ENCODE results near the gene OR52B4. TPM values are rescaled to one million over a fixed set of nuclear protein-coding genes. Genes with fewer than 3 reads are reported as not detected.
"Not testable (repeated sequence)": the region's sequence is repeated elsewhere in the genome, so short reads cannot be mapped to it uniquely, and the experiment has no call there.

Gene OR52B4
- total RNA-seq, 1 donor from 2014 or later: not detected

DNA sequence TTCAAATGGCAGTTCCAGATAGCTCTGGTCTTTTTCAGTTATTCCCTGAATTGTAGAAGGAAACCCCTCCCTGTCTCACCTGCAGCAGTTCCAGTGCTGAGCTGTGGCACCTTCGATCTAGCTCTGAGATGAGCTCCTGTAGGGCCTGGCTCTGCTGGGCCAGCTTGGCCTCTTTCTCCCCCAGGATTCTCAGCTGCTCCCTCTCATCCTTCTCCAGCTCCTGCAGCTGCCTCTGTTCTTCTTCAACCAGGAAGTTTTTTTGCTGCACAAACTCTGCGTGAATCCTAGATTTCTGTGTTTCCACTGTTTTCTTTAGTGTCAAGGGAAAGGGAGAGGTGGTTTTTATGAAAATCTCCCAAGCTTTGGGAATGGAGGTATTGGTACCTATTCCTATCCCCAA, 20.0 kb upstream of the OR52B4 start:
- peaks cover 41 to 68% of the 10 kb centered on the region in 2 donors for H3K36me3 ChIP-seq
- intact Hi-C loops (cut with DNase I): no loop called here
- TF ChIP-seq, protein P1, sequence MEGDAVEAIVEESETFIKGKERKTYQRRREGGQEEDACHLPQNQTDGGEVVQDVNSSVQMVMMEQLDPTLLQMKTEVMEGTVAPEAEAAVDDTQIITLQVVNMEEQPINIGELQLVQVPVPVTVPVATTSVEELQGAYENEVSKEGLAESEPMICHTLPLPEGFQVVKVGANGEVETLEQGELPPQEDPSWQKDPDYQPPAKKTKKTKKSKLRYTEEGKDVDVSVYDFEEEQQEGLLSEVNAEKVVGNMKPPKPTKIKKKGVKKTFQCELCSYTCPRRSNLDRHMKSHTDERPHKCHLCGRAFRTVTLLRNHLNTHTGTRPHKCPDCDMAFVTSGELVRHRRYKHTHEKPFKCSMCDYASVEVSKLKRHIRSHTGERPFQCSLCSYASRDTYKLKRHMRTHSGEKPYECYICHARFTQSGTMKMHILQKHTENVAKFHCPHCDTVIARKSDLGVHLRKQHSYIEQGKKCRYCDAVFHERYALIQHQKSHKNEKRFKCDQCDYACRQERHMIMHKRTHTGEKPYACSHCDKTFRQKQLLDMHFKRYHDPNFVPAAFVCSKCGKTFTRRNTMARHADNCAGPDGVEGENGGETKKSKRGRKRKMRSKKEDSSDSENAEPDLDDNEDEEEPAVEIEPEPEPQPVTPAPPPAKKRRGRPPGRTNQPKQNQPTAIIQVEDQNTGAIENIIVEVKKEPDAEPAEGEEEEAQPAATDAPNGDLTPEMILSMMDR (IDR thresholded peaks at IDR 0.05): no peak

DNA sequence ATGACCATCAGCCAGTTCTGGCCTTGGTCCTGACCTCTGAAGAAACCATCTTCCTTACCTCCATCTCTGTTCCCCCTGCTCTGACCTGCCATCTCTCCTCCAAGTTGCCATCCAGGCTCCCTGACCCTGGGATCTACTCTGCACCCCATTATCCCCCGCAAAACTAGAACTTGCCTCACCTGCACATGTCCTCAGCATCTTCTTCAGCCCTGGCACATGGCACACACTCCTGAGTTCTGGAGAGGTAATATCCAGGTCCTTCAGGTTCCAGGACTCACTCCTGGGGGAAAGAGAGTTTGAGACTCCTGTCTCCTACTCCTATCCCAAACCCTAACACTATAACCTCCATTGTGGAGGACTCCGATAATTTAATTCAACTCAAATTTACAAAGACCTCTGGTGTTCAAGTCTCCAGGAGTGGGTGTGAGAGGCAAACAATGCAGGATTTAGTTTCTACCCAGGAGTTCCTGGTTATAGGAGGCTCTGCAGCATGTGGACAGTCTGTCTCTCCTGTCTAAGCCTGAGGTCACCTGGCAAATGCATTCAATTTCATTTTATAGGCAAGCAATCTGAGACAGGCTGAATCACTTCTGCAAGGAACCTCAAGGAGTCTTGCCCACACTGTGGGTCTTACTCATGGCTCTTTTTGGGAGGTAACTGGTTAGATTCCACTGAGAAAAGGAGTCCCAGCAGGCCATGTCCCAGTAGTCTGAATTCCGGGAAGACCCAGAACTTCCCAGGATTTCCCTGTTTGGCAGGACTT, 18.0 kb upstream of the OR52B4 start:
- Histone ChIP-seq H3K4me3 (no peak overlapping the region), H3K36me3 (peaks cover 41 to 68% of the 10 kb centered on the region in 2 donors), H3K4me1 (no peaks in the 10 kb centered on the region), H3K27me3 (no peaks in the 10 kb centered on the region), H3K27ac (no peak overlapping the region), H3K9me3 (no peaks in the 10 kb centered on the region)
- intact Hi-C loops (cut with DNase I): no loop called here
- TF ChIP-seq, protein P1 (IDR thresholded peaks at IDR 0.05): no peak
- no peak for DNase-seq (ENCODE audit: low spot score in 2 of 2)

More for the DNA sequence above, 20.0 kb upstream of the OR52B4 start:
- Histone ChIP-seq H3K27me3 (no peaks in the 10 kb centered on the region), H3K4me1 (peaks cover 2 to 3% of the 10 kb centered on the region in 2 donors), H3K27ac (no peak overlapping the region), H3K9me3 (no peaks in the 10 kb centered on the region), H3K4me3 (no peak overlapping the region)
- DNase-seq (ENCODE audit: low spot score in 2 of 2): no peak

DNA sequence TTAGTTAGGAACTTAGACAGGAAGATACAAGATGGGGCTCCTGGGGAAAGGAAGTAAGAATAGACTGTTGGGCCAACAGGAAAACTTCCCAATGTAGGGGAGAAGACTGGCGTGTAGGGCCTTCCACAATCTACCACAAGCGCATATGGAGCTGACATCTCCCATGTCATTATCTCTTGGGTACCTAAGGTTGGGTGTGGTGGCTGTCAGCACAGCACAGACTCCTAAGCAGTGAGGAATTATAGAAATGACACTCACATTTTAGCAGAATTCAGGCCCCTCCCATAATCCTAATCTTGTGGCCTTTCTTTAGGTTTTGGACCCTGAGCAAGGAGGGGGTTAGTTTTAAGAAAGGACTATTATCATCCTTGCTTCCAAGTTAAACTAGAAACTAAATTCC, 13.7 kb upstream of the OR52B4 start:
- intact Hi-C loops (cut with DNase I): no loop called here

GRCh38 chr11:4375431-4376140, 7.4 kb upstream of the OR52B4 start:
- Histone ChIP-seq H3K36me3 (no peaks in the 10 kb centered on the region), H3K27me3 (no peaks in the 10 kb centered on the region), H3K4me3 (no peak overlapping the region), H3K9me3 (no peaks in the 10 kb centered on the region), H3K27ac (no peak overlapping the region), H3K4me1 (no peaks in the 10 kb centered on the region)
- TF ChIP-seq, protein P1 (IDR thresholded peaks at IDR 0.05): no peak
- DNase-seq (ENCODE audit: low spot score in 2 of 2): no peak
- intact Hi-C loops (cut with DNase I): no loop called here

More for the DNA sequence above, 13.7 kb upstream of the OR52B4 start:
- TF ChIP-seq, protein P1 (IDR thresholded peaks at IDR 0.05): no peak
- no peaks in the 10 kb centered on the region for H3K4me1 ChIP-seq
- no peak for DNase-seq (ENCODE audit: low spot score in 2 of 2)
- H3K4me3 ChIP-seq: no peak overlapping the region
- peaks cover 19 to 30% of the 10 kb centered on the region in 2 donors for H3K36me3 ChIP-seq
- no peaks in the 10 kb centered on the region for H3K27me3 ChIP-seq
- H3K27ac ChIP-seq: no peak overlapping the region
- H3K9me3 ChIP-seq: no peaks in the 10 kb centered on the region

DNA sequence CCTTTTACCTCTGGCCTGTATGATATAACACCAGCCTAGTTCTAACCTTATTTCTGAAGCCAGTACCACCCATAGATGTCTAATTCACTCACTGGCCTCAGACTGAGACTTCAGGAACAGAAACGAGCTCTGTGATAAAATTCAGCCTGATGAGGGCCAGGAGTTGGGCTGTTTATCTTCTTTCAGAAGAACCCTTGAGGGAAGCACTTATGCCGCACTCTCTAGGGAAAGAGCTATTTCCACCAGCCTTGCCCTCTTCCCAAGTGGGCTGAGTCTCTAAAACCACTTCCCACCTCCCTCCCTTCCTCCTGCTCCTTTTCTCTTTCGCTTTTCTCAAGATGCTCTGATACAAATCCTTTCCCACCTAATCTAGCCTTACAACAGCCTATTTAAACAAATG, 2.0 kb upstream of the OR52B4 start:
- intact Hi-C loops (cut with DNase I): no loop called here
- no peak for DNase-seq (ENCODE audit: low spot score in 2 of 2)
- no peaks in the 10 kb centered on the region for H3K36me3 ChIP-seq
- H3K4me3 ChIP-seq: no peak overlapping the region
- H3K9me3 ChIP-seq: no peaks in the 10 kb centered on the region
- TF ChIP-seq, protein P1 (IDR thresholded peaks at IDR 0.05): no peak
- no peaks in the 10 kb centered on the region for H3K4me1 ChIP-seq
- no peaks in the 10 kb centered on the region for H3K27me3 ChIP-seq
- no peak overlapping the region for H3K27ac ChIP-seq

DNA sequence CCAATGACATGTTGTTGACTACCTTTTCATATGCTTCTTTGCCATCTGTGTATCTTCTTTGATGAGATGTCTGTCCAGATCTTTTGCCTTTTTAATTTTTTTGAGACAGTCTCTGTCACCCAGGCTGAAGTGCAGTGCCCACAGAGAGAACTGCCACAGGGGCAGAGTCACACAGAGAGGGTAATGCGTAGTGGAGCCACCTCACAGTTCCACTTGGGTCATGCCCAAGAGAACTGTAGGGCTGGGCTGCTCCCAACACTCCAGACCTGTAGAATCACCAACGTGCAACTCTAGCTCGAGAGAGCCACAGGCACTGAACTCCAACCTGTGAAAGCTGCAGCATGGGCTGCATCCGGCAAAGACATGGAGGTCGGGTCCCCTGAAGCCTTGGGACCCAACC, 20.0 kb downstream of the OR52B4 start:
- DNase-seq (ENCODE audit: low spot score in 2 of 2); H3K36me3 ChIP-seq; intact Hi-C loops (cut with DNase I): not testable (repeated sequence)

DNA sequence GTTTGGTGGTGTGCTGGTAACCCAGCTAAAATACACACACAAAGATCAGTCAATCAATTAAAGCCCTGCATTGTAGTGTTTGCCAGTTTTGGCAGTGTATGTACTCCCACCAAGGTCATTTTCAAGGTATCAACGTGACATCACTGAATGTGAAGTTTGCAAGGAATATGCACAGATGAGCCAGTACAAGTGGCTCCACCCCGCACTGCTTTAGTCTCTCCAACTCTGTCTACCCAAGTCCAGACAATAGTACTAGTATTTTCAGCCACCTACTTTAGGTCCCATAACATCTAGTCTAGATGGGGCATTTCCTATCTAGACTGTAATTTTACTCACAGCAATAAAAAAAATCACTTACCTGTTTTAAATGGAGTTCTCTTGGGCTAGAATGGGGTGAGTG, 22.8 kb downstream of the OR52B4 start:
- H3K4me3 ChIP-seq; H3K4me1 ChIP-seq; DNase-seq (ENCODE audit: low spot score in 2 of 2); H3K27me3 ChIP-seq; H3K36me3 ChIP-seq; H3K27ac ChIP-seq; intact Hi-C loops (cut with DNase I); H3K9me3 ChIP-seq: not testable (repeated sequence)

More for the DNA sequence above, 20.0 kb downstream of the OR52B4 start:
- H3K27ac ChIP-seq, H3K27me3 ChIP-seq, H3K4me3 ChIP-seq, H3K9me3 ChIP-seq, H3K4me1 ChIP-seq: not testable (repeated sequence)

DNA sequence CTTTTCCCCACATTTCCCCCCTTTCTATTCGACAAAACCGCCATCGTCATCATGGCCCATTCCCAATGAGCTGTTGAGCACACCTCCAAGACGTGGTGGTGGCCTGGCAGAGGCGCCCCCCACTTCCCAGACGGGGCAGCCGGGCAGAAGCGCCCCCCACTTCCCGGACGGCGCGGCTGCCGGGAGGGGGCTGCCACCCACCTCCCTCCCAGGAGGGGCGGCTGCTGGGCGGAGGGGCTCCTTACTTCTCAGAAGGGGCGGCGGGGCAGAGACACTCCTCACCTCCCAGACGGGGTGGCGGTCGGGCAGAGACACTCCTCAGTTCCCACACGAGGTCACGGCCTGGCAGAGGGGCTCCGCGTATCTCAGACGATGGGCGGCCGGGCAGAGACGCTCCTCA, 33.8 kb downstream of the OR52B4 start:
- H3K9me3 ChIP-seq; H3K27ac ChIP-seq; H3K36me3 ChIP-seq; intact Hi-C loops (cut with DNase I); DNase-seq (ENCODE audit: low spot score in 2 of 2); H3K4me3 ChIP-seq; H3K4me1 ChIP-seq; H3K27me3 ChIP-seq: not testable (repeated sequence)
